HFF-Myc (cell line): ENCODE data around the gene CRYZ.
"Not testable (repeated sequence)": the region's sequence is repeated elsewhere in the genome, so short reads cannot be mapped to it uniquely, and the experiment has no call there.

Source experiments
- DNase-seq: peaks from one replicate; pipeline ENCODE4 v3.0.0-alpha.2; 2011; ENCODE audit warnings: low read depth; ENCODE audit errors: extremely low read depth
- H3K4me3 ChIP-seq: replicated peaks from 2 replicates; pipeline ENCODE4 v1.5.1; 2011; ENCODE audit warnings: low read depth, mild to moderate bottlenecking, control low read depth, low read length
- CTCF ChIP-seq: IDR thresholded peaks from 2 replicates; pipeline ENCODE4 v1.5.1; 2012; ENCODE audit warnings: mild to moderate bottlenecking, low read depth, low read length, control low read depth; ENCODE audit errors: missing control alignments

The CRYZ gene

GRCh38 chr1:74748960-74749359, 16.1 kb upstream of the CRYZ start:
- TF ChIP-seq CTCF: no peak
- DNase-seq: no peak
- no peak overlapping the region for H3K4me3 ChIP-seq

- DNase-seq, H3K4me3 ChIP-seq: not testable (repeated sequence)
Measured at GRCh38 chr1:74745247-74745646, 12.4 kb upstream of the CRYZ start.

- not testable (repeated sequence) for DNase-seq, H3K4me3 ChIP-seq
Measured at GRCh38 chr1:74740307-74740980, 7.6 kb upstream of the CRYZ start.

- no peak for TF ChIP-seq CTCF
- no peak overlapping the region for H3K4me3 ChIP-seq
- no peak for DNase-seq
Measured at GRCh38 chr1:74737333-74737732, 4.5 kb upstream of the CRYZ start.

- TF ChIP-seq CTCF: peak; percentile 69
- DNase-seq: peak; percentile 75
- peak overlapping the region; percentile 63 for H3K4me3 ChIP-seq
Measured at GRCh38 chr1:74733604-74734484, 994 bp upstream of the CRYZ start.

- not testable (repeated sequence) for DNase-seq
- peak overlapping the region; percentile 63 for H3K4me3 ChIP-seq
Measured at GRCh38 chr1:74732071-74732946, 541 bp downstream of the CRYZ start.

GRCh38 chr1:74731399-74732052, 1.3 kb downstream of the CRYZ start:
- H3K4me3 ChIP-seq: peak overlapping the region; percentile 63
- no peak for DNase-seq
- TF ChIP-seq CTCF: no peak
